Measurements from ENCODE around the gene CAMK1.

The CAMK1 gene

GRCh38 chr3:9793161-9793781 lies 23.5 kb upstream of the CAMK1 start:
- peak; percentile 29 for DNase-seq (ENCODE audit: low spot score)

- DNase-seq (ENCODE audit: low spot score), result peak; percentile 93
Observed at GRCh38 chr3:9792405-9793160, 22.8 kb upstream of the CAMK1 start, which contains the start of the genes ARPC4 and TADA3. Gene ARPC4, plus strand, starts transcription at chr3:9793082. Its CDS starts 40 bp downstream, at chr3:9793122. Gene TADA3, minus strand, starts transcription at chr3:9792473. Its CDS starts 1,007 bp downstream, at chr3:9791466.

DNA sequence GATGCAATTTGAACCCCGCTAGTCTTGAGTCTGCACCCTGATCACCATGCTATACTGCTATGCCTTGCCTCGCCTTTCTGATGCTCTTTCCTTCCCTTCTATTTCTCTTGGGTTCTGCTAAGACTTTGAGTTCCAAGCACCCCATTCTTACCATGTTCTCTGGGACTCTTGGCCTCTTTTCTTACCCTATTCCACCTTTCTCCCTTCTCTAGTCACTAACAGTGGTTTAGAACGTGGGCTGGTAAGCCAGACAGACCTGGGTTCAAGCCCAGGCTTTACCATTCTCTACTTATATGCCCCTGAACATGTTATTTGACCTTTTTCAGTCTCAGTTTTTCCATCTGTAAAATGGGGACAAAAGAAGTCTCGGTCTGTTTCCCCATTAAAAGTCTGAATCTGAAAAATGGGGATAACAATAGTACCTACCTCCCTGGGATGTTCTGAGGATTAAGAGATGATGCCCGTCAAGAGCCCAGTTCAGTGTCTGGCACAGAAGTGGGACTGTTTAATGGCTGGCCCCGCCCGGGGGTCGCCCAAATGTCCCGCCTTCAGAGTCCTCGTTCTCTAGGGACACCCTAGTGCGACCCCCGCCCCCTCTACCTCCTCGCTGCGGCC lies 22.1 kb upstream of the CAMK1 start:
- DNase-seq (ENCODE audit: low spot score), result no peak

GRCh38 chr3:9791127-9791526 lies 21.4 kb upstream of the CAMK1 start:
- DNase-seq (ENCODE audit: low spot score), result no peak

- DNase-seq (ENCODE audit: low spot score), result no peak
Observed at GRCh38 chr3:9787714-9788113, 18.0 kb upstream of the CAMK1 start.

GRCh38 chr3:9786825-9787669 lies 17.3 kb upstream of the CAMK1 start:
- DNase-seq (ENCODE audit: low spot score), result peak; percentile 63

DNA sequence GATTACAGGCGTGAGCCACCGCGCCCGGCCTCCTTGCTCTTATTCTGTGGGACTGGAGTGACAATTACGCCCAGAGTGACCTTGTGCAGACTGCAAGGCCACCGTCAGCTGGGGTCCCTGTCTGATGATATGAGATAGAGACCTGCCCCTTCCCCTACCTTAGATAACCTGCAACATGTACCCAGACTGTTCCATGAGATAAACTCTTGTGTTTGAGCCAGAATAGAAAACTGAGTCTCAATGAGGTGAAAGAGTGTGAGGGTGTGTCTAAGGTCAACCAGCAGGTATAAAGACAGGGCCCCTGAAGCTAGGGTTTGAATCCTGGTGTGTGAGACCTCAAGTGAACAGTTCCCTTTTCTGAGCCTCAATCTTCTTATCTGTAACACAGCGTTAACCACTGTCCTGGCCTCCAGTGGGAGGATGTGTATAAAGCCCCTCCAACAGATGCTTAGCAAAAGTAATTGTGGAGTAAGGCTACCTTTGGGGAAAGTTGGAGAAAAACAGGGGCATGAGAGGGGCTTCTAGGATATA lies 16.5 kb upstream of the CAMK1 start:
- no peak for DNase-seq (ENCODE audit: low spot score)

- DNase-seq (ENCODE audit: low spot score), result no peak
Observed at GRCh38 chr3:9785602-9786001, 15.9 kb upstream of the CAMK1 start.

DNA sequence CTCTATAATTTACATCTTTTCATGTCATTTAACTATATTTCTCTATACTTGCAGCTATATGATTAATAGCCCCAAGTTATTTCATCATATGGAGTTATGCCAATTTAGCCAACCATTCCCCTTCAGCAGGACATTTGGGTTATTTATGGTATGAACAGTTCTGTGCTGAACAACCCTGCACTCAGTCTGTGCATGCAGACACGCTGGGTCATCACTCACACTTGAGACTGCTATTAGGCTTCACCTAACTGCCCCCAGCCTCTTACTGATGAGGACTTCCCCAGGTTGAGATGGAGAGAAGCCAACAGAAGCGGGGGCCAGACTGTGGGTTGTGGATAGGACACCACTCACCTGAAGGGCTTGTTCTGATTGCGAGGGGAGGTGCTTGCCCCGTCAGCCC lies 15.2 kb upstream of the CAMK1 start:
- no peak for DNase-seq (ENCODE audit: low spot score)

DNA sequence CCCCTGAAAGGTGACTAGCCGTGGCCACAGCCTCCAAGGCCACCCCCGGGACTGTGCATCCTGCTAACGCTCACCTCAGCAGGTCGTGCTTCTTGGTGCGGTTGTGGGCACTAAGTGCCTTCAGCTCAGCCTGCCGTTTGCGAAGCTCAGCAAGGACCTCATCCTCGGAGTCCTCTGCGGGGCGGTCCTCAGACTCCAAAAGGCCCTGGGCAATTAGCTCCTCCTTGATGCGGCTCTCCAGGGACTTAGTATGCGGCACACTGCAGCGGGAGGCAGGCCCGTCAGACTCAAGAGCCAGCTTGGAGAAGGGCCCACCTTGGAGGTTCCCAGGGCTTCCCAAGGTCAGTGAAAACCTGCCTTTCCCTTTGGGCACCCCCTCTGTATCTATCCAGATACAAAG lies 14.2 kb upstream of the CAMK1 start:
- DNase-seq (ENCODE audit: low spot score), result no peak

- no peak for DNase-seq (ENCODE audit: low spot score)
Observed at GRCh38 chr3:9782770-9783169, 13.0 kb upstream of the CAMK1 start.

DNA sequence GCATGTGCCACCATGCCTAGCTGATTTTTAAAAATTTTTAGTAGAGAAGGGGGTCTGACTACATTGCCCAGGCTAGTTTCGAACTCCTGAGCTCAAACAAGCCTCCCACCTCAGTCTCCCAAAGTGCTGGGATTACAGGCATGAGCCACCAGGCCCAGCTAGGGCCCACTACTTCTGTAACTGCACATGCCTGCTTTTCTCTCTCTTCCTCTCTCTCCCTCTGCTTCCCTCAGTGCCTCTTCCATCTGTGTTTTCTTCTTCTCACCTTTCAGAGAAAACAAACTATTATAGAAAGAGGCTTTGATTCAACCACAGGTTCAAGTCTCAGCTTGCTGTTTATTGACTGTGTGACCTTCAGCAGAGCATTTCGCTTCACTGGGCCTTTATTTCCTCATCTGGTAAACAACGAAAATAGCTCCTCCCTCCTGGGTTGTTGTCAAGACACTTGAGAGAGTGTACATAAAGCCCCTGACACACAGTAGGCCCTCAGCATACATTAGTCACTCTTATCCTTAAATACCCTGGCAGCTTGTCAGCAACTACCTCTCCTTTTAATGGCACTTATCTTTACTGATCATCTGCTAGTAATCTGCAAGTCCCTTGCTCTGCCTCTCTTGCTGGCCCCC lies 12.3 kb upstream of the CAMK1 start:
- DNase-seq (ENCODE audit: low spot score), result no peak

GRCh38 chr3:9781551-9781950 lies 11.8 kb upstream of the CAMK1 start:
- DNase-seq (ENCODE audit: low spot score), result no peak

DNA sequence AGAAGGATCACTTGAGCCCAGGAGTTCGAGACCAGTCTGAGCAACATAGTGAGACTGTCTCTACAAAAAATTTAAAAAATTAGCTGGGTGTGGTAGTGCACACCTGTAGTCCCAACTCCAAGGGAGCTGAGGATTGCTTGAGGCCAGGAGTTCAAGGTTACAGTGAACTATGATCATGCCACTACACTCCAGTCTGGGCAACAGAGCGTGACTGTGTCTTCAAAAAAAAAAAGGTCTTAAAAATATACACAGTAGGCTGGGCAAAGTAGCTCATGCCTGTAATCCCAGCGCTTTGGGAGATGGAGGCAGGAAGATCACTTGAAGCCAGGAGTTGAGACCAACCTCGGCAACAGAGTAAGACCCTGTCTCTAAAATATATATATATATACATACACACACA lies 11.2 kb upstream of the CAMK1 start:
- no peak for DNase-seq (ENCODE audit: low spot score)

DNA sequence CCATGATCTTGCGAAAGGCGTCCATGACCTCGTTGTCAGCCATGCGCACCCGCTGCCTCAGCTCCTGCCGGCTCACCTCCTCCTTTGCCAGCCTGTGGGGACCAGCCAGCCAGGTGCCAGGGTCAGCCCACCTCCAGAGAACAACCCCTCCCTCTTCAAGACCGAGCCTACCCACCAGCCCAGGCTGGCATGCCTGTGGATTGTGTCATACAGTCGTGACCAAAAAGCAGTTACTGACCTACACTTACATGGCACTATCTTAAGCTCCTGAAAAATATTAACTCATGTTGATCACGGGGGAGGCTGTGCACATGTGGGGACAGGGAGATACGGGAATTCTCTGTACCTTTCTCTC lies 10.7 kb upstream of the CAMK1 start:
- no peak for DNase-seq (ENCODE audit: low spot score)

GRCh38 chr3:9779721-9780457 lies 10.1 kb upstream of the CAMK1 start:
- DNase-seq (ENCODE audit: low spot score), result no peak

GRCh38 chr3:9779075-9779593 lies 9.4 kb upstream of the CAMK1 start:
- DNase-seq (ENCODE audit: low spot score), result no peak

DNA sequence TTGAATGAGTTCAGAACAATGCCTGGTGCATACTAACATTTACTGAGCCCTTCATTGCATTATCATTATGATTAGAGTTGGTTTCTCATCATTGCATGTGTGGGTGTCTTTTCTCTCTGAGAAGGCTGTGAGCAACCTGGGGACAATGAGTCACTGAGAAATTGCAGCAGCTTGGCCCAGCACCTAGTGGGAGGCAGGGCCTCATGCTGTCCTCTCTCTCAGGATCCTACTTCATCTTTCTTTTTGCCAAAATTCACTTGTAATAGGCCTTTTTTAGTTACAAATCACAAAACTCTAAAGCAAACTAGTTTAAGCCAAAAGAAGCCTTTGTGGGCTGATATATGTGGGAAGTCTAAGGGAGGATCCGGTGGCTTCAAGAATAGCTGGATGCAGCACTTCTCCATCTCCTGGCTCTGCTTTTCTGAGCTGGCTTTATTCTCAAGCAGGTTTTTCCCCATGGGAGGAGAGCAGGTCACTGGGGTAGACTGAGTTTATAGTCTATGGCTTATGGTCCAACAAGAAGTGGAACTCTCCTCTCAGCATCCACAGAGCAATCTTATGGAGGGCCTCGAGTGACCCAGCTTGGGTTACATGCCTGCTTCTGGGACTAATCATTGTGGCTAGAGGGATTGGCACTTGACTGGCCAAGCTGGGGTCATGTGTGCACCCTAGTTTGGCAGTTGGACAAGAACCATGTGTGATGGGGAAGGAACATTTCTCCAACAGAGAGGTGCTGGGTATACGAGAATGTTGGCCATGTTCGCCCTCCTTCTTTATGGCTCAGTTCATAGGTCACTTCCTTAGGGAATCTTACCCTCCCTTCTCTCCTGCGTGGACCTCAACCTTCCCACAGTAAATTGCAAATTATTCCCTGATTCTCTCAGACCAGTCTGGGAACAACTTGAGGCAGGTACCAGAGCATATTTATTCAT lies 8.7 kb upstream of the CAMK1 start:
- DNase-seq (ENCODE audit: low spot score), result no peak

DNA sequence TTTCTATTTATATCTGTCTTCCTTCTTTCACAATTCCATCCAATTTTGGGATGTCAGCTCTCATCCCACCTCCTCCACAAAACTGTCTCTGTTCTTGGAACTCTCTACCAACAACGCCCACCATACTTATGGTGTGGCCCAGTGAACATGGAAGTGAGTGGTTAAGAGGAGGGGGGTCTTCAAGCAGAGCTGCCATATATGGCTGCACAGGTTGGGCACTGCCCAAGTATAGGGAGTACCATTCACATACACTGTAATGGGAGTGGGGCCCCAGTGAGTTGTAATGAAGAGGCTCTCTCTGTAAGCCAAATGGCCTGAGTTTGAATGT lies 7.9 kb upstream of the CAMK1 start:
- DNase-seq (ENCODE audit: low spot score), result no peak

All from iPS-NIHi11 (cell line).